WTC11 (cell line): ENCODE measurements around the gene ELK1.

ENCODE experiments used
- CTCF ChIP-seq: fragments of 200-600 bp; IDR thresholded peaks from 2 replicates; pipeline ENCODE4 v1.8.0; 2022; ENCODE audit warnings: antibody characterized with exemption
- E2F4 ChIP-seq: sonication (generic); formaldehyde crosslinking; IDR thresholded peaks from 2 replicates; pipeline ENCODE4 v1.8.1; 2022; ENCODE audit warnings: low read depth, mild to moderate bottlenecking, moderate library complexity, missing genetic modification reagents, borderline replicate concordance
- ELF4 ChIP-seq: sonication (generic); formaldehyde crosslinking; IDR thresholded peaks from 2 replicates; pipeline ENCODE4 v1.8.1; 2022; ENCODE audit warnings: low read depth, mild to moderate bottlenecking, moderate library complexity, missing genetic modification reagents
- ESRRA ChIP-seq: sonication (generic); formaldehyde crosslinking; IDR thresholded peaks from 2 replicates; pipeline ENCODE4 v1.8.1; 2022; ENCODE audit warnings: mild to moderate bottlenecking, missing genetic modification reagents, borderline replicate concordance
- JUN ChIP-seq: sonication (generic); formaldehyde crosslinking; IDR thresholded peaks from 2 replicates; pipeline ENCODE4 v1.8.0; 2023; ENCODE audit warnings: mild to moderate bottlenecking, missing genetic modification reagents
- MAX ChIP-seq: sonication (generic); formaldehyde crosslinking; IDR thresholded peaks from 2 replicates; pipeline ENCODE4 v1.8.0; 2022; ENCODE audit warnings: mild to moderate bottlenecking, missing genetic modification reagents
- NR3C1 ChIP-seq: sonication (generic); formaldehyde crosslinking; conservative IDR thresholded peaks from 2 replicates; pipeline ENCODE4 v1.8.1; 2023; ENCODE audit warnings: low read depth, mild to moderate bottlenecking, missing genetic modification reagents
- USF2 ChIP-seq: sonication (generic); formaldehyde crosslinking; IDR thresholded peaks from 2 replicates; pipeline ENCODE4 v1.8.1; 2023; ENCODE audit warnings: mild to moderate bottlenecking, missing genetic modification reagents, moderate library complexity
- ZBTB21 ChIP-seq: sonication (generic); formaldehyde crosslinking; IDR thresholded peaks from 2 replicates; pipeline ENCODE4 v1.8.1; 2023; ENCODE audit warnings: mild to moderate bottlenecking, missing genetic modification reagents, borderline replicate concordance

GRCh38 chrX:47618923-47619485 is 31.4 kb downstream of the ELK1 start:
- TF ChIP-seq USF2 (no peak), CTCF (no peak), NR3C1 (no peak), ESRRA (CRISPR knock-in tag) (no peak), E2F4 (CRISPR knock-in tag) (no peak), ELF4 (CRISPR knock-in tag) (no peak), MAX (CRISPR knock-in tag) (no peak), ZBTB21 (CRISPR knock-in tag) (no peak), JUN (CRISPR knock-in tag) (no peak)
